ENCODE results near the gene SUSD4. TPM values are rescaled to one million over a fixed set of nuclear protein-coding genes. Genes with fewer than 3 reads are reported as not detected.

Gene SUSD4
- total and polyA plus RNA-seq, 2 donors (not counting 3 experiments of a cell fraction or from before 2014, with no cell fraction given): not detected

DNA sequence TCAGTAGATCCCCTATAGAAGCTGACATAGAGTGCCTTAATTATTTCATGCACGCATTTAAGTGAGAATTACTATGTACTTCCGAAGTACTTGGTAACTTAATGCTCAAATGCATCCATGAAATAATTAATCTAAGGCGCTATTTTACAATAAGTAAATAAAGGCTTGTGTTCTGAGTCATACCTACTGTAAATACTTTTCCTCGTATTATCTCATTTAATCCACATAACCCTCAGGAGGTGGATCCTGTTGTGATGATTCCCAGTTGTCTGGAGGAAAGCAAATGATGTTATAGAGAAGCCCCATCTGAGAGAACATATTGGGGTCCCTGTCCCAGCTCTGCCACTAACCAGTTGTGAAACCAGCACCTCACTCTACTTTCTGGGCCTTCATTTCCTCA lies 16.4 kb downstream of the SUSD4 start:
- FAIRE-seq: no peak
- no peaks in the 10 kb centered on the region for H3K79me2 ChIP-seq (ENCODE audit: control insufficient read depth, insufficient read depth, low read length)
- CTCF ChIA-PET: no interaction called here
- dilution Hi-C loops (cut with MboI; ENCODE audit: extremely low pct_ligation_motif_present, low sequenced_read_pairs): no loop called here
- BruUV-seq (replicated peaks): no TSS peak
- no peak overlapping the region for H3K9ac ChIP-seq (replicated peaks; ENCODE audit: extremely low read depth, insufficient read depth, low read length)
- no peaks in the 10 kb centered on the region for H3K4me1 ChIP-seq (ENCODE audit: control insufficient read depth, extremely low read depth, insufficient read depth, low read length)
- peaks cover 0 to 6% of the 10 kb centered on the region in 2 experiments for H3K27me3 ChIP-seq (ENCODE audit: control insufficient read depth in 2 of 2, insufficient read depth in 2 of 2, low read length in 2 of 2)
- no peak overlapping the region for H2AFZ ChIP-seq (ENCODE audit: low read depth, low read length)
- H3K9me3 ChIP-seq (replicated peaks; ENCODE audit: control insufficient read depth, insufficient read depth, low read length): no peaks in the 10 kb centered on the region
- no peaks in the 10 kb centered on the region for H3K9me1 ChIP-seq (replicated peaks; ENCODE audit: control insufficient read depth, extremely low read depth, insufficient read depth, low read length)
- no peaks in the 10 kb centered on the region for H3K36me3 ChIP-seq (ENCODE audit: control insufficient read depth in 2 of 2, extremely low read depth in 1 of 2, insufficient read depth in 2 of 2, low read length in 2 of 2)
- DNase-seq (ENCODE audit: low read depth, low spot score): no peak
- no peak overlapping the region for H3K4me2 ChIP-seq (ENCODE audit: insufficient read depth, low read length)
- intact Hi-C loops (cut with micrococcal nuclease): no loop called here
- POLR2A ChIA-PET: no interaction called here
- no peak overlapping the region for H3K27ac ChIP-seq (ENCODE audit: insufficient read depth, low read depth, low read length)
- no peak for TF ChIP-seq MYC (IDR thresholded peaks at IDR 0.05; ENCODE audit: low read depth, low read length)
- no peak for TF ChIP-seq POLR2A (IDR thresholded peaks at IDR 0.05; ENCODE audit: low read depth, low read length)
- TF ChIP-seq GATA2 (IDR thresholded peaks at IDR 0.05; ENCODE audit: insufficient read depth, insufficient read length, low read depth, low read length): no peak
- no peak for TF ChIP-seq FOS (IDR thresholded peaks at IDR 0.05; ENCODE audit: borderline replicate concordance, insufficient read depth, low read length)
- TF ChIP-seq, protein P1, sequence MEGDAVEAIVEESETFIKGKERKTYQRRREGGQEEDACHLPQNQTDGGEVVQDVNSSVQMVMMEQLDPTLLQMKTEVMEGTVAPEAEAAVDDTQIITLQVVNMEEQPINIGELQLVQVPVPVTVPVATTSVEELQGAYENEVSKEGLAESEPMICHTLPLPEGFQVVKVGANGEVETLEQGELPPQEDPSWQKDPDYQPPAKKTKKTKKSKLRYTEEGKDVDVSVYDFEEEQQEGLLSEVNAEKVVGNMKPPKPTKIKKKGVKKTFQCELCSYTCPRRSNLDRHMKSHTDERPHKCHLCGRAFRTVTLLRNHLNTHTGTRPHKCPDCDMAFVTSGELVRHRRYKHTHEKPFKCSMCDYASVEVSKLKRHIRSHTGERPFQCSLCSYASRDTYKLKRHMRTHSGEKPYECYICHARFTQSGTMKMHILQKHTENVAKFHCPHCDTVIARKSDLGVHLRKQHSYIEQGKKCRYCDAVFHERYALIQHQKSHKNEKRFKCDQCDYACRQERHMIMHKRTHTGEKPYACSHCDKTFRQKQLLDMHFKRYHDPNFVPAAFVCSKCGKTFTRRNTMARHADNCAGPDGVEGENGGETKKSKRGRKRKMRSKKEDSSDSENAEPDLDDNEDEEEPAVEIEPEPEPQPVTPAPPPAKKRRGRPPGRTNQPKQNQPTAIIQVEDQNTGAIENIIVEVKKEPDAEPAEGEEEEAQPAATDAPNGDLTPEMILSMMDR (IDR thresholded peaks at IDR 0.05; ENCODE audit: extremely low read depth in 1 of 2, insufficient read depth in 1 of 2, low read depth in 1 of 2, low read length in 2 of 2): no peak
- no peak for TF ChIP-seq POLR2AphosphoS5 (IDR thresholded peaks at IDR 0.05; ENCODE audit: insufficient read depth, low read depth, low read length)
- TF ChIP-seq EZH2 (IDR thresholded peaks at IDR 0.05; ENCODE audit: borderline replicate concordance, low read depth, low read length, severe bottlenecking): no peak
- TF ChIP-seq, protein P2, sequence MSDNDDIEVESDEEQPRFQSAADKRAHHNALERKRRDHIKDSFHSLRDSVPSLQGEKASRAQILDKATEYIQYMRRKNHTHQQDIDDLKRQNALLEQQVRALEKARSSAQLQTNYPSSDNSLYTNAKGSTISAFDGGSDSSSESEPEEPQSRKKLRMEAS (IDR thresholded peaks at IDR 0.05; ENCODE audit: insufficient read depth, insufficient read length): no peak
- no peak for TF ChIP-seq JUN (IDR thresholded peaks at IDR 0.05; ENCODE audit: borderline replicate concordance, insufficient read depth, insufficient read length, low read depth)
- no peak overlapping the region for H3K4me3 ChIP-seq (replicated peaks in 1 of 3; ENCODE audit: insufficient read depth in 1 of 3, low read depth in 1 of 3, low read length in 3 of 3)
- no peaks in the 10 kb centered on the region for H4K20me1 ChIP-seq (replicated peaks; ENCODE audit: control insufficient read depth, extremely low read depth, insufficient read depth, low read length)
